ENCODE results near the gene TOP2B.

TOP2B gene

DNA sequence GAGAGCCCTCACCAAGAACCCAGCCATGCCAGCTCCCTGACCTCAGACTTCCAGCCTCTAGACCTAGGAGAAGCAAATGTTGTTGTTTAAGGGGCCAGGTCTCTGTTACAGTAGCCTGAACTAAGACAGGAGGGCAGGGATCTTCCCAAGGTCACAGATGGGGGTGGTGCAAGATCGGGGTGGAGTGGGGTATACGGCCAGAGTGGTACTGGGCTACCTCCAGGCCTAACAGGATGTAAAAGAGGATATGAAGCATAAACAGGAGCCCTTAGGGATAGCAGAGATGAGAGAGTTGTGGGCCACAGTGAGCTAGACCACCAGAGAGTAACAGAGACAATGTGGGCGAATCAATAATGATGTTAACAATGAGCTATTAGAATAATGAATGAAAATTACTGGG lies 82.9 kb downstream of the TOP2B start:
- no peak for DNase-seq

DNA sequence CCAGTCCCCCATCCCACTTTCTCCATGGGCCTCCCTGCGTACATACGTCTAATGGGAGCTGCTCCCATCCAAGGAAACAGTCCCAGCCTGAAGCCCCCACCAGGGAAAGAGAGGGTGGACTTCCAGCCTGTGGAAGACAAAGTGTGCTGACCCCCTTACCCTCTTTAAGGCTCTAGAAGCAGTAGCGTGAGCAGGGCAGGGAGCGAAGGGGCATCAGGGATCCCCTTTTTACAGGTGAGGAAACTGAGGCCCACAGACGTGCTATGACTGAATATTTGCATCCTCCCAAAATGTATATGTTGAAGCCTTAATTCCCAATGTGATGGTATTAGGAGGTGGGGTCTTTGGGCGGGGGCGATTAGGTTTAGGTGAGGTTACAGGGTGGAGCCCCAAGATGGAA lies 83.4 kb downstream of the TOP2B start:
- no peak for DNase-seq

DNA sequence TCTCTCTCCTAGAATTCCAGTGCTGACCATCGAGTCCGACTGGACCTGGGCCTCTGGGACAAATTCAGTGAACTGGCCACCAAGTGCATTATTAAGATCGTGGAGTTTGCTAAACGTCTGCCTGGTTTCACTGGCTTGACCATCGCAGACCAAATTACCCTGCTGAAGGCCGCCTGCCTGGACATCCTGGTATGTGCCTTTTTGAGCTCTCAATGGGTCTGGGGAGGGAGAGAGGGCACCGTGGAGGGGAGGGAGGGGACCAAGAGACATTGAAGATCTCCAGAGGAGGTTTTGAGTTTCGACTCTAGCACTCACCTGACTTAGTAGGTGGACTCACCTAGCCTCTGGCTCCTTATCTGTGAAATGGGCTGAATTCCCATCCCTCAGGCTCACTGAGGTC lies 84.2 kb downstream of the TOP2B start:
- DNase-seq = no peak

DNA sequence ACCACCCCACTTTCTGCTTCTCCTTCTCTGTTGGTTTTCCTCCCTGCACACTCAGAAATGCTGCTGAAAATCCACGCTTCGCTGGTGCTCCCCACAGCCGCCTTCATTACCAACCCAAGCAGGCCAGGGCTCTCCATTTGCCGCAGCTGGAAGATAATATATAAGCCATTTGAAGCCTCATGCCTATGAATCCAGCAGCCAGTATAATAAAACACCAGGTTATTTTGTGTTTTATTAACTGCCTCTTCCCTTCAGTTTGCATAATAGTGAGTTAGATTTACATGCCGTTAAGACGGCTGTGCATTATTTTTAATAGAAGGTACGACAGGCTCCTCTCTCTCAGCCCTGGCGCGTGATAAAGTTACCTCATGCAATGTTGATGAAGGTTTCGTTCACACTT lies 86.6 kb downstream of the TOP2B start:
- DNase-seq = no peak

DNA sequence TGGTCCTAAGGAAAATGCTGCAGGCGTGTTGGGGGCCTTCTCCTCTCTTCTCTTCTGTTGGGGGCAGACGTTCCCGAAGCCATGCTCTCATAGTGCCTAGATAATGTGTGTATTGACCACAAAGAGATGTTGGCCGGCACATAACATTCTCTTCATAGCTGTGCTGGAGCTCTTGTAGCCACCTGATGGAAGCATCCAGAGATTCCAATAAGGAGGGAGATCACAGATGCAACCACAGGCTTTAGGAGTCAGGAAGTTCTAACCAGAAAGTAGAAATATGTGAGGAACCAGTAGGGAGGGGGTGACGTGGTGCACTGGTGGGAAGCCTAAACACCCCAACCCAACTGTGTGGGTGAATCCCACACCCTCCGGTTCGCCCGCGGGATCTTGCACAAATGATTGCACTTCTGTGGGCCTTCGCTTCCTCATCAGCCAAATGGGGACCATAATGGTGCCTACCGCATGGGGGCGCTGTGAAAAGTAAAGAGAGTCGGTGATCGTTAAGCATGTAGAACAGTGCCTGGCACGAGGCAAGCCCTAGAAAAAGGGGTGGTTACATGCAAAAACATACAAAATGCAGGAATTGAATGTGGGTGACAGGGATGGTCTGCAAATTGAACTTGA lies 87.8 kb downstream of the TOP2B start:
- no peak for DNase-seq

DNA sequence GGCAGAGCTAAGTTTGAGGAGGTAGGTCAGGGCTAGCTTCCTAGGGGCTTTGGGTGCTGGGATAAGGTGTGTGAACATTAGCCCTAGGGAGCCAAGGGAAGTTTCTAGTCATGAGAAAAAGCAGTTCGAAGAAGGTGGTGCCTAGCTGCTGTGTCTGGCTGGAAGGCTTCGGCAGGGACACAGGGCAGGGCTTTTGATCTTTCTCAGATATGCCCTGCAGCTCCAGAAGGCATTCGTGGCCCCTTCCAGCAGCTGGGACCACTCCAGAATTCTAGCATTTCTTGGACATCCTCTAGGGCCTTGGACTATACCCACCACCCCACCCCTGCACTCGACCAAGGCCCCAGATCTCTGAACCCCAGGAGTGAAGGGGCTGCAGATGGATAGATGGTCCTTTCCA lies 88.6 kb downstream of the TOP2B start:
- no peak for DNase-seq

DNA sequence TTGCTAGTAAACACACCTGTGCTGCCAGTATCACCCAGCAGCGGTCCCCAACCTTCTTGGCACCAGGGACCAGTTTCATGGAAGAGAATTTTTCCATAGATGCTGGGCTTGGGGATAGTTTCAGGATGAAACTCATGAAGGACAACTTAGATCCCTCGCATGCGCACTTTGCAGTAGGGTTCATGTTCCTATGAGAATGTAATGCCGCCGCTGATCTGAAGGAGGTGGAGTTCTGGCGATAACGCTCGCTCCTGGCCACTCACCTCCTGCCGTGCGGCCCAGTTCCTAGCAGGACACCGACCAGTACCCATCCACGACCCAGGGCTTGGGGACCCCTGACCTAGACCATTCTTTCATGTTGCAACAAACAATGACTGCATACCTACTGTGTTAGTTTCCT lies 89.7 kb downstream of the TOP2B start:
- DNase-seq = no peak

DNA sequence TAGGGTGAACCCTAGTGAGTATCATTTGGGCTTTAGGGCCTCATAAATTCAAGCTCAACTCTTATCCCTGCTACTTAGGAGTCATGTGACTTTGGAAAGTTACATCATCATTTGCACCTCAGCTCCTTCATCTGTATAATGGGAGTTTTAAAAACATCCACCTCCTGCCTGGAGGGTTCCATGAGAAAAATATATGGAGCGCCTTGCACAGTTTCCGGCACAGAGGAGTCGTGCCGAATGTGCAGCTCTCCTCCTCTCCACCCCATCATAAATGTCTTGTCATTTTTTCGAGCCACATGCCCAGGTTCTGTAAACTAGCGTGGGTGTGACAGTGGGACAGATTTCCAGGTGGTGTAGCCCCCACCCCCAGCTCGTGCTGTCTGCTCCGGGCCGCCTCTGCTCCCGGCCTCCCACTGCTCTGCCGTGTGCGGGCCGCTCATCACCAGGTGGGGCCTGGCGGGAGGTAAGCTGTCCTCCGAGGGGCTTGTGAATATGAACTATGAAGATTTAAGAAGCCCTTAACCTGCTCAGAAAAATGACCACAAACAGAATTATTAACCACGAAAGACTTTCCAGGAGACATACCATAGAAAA lies 90.4 kb downstream of the TOP2B start:
- DNase-seq = no peak

DNA sequence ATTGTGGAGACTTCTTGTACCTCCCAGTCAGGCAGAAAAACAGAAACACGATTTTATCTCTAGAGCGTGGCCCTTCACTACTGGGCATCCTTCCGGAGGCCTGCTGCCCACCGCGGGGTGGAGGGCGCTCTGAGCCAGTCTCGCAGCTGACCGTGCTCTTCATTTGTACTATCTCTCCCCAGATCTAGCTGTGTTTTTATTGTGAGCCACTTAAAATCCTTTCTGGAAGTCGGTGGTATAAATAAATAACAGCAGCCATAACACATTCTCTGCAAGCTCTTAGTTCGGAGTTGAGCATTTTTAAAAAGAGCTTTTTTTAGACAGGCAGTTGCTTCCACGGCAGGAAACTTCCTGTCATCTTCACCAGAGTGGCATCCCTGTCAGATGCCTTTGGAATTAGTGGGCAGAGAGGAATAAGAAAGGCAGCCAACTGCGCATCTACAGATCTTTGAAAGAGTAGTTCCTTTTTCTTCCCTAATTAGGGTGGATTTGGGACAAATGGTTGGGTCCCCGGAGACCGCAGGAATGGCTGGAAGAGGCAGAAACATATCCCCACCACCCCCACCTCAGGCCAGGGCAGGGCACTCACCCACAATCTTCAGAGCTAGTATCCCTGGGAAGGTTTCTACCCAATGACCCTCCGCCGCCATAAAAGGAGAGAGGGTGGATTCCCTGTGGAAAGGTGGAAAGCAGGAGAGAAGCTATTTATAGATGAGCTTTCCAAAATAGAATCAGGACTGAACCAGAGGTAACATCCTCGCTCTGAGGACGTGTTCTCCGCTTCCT lies 91.1 kb downstream of the TOP2B start:
- DNase-seq = no peak

DNA sequence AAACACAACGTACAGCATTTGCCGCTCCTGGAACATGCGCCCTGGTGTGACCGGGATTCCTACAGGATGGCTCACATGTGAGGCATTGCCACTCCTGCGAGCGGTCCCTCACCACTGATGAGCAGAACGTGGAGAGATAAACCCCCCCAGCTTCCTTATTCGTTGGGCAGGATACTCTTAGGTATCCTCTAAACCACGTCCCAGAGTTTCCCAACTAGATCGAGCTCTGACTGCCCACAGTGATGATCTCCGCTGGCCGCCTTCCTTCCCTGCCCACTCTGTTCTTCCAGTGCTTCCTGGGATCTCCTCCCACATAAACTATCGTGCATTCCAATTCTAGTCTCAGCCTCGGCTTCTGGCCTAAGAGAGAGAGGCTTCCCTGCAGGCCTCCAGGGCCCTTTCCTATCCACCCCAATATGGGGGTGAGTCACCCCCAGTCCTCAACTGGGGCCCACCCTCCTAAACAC lies 91.8 kb downstream of the TOP2B start:
- DNase-seq = no peak

DNA sequence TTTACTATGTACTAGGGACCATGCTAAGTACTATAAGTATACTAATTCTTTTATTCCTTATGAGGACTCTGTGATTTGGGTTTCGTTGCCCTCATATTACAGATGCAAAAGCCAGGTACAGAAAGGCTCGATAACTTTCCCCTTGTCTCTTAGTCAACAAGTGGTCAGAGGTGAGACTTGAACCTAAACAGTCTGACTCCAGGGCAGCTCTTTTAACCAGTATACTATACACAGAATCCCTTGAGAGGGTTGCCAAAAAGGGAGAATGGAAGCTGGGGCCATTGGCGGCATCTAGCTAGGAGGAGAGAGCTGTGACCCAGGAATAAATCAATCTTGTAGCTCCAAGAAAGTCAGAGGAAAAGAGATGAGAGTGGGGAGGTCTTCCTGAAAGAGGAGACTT lies 92.4 kb downstream of the TOP2B start:
- no peak for DNase-seq

DNA sequence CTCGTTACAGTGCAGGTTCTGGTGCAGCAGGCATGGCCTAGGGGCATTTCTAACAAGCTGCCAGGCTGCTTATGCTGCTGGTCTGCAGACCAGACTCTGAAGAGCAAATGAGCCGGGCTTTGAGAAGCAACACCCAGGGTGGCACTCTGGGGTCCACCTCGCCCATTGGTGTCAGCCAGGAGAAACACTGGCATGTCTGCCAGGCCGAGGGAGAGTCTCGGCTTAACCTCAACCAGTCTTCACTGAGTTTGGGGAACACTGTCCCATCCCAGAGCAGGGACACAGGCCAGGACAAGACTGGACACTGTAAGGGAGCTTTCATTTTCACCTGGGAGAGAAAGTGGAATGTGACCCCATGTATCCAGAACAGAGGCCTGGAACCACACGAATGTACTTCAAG lies 93.4 kb downstream of the TOP2B start:
- DNase-seq = no peak

DNA sequence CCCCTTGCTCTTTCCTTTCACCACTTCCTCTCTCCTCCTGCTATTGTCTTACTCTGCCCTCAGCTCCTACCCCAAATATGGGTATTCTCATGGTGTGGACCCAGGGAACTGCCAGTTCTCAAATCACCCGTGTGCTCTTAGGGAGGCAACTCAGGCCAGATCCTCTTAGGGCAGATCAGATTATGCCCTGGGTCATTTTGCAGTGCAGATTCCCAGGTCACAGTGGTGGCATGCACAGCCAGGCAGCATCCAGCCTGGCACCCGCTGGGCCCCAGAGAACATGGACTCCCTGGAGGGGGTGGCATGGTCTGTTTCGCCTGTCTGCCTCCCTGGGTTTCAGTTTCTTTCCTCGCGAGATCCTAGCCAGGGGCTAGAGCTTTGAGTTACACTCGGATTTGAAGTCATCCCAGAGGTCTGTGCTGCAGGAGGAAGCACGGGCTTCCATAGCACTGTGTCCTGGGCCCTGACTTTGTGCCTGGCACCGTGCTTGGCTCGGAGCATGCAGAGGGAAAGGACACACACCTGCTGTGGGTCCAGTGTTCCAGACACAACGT lies 96.1 kb downstream of the TOP2B start:
- DNase-seq = no peak

DNA sequence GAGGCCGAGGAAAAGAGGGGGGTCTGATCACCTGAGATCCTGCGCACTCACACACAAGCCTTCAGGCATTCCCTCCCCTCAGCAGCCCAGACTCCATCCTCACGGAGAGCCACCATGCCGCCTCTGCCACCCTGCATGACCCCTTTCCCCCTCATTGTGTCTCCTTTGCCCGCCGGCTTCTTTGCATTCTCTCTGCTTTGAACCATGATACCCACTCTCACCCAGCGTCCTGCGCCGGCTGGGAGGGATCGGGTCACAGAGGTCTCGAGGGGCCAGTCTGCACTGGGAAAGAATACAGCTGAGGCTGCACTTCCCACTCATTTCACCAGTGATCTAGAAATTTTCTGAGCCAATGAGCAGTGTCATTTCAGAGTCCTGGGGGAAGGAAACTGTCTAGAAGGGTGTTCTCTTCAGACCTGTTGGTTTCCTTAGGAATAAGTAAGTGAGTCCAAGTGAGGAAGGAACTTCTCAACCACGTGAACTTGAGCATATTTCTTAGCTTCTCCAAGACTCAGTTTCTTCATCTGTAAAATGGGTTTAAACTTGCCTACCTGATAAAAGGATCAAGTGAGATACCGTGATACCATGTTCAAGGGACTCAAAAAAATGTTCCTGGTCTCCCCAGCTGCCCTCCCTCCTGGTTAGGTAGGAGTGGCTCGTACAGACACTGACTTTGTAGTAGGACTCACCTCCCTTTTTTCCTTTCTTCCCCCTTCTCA lies 96.7 kb downstream of the TOP2B start:
- DNase-seq = no peak

DNA sequence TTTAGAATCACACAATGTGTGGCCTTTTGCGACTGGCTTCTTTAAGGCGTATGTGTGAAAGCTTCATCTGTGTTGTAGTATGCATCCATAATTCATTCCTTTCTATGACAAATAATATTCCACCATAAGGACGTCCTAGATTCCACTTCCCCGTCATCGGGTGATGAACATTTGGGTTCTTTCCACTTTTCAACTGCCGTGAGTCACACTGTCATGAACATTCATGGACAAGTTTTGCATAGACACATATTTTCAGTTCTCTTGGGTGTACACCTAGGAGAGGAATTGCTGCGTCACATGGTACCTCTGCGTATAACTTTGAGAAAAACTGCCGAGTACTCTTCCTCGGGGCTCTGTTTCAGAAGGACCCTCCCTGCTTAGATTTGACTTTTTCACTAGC lies 97.3 kb downstream of the TOP2B start:
- DNase-seq = no peak

DNA sequence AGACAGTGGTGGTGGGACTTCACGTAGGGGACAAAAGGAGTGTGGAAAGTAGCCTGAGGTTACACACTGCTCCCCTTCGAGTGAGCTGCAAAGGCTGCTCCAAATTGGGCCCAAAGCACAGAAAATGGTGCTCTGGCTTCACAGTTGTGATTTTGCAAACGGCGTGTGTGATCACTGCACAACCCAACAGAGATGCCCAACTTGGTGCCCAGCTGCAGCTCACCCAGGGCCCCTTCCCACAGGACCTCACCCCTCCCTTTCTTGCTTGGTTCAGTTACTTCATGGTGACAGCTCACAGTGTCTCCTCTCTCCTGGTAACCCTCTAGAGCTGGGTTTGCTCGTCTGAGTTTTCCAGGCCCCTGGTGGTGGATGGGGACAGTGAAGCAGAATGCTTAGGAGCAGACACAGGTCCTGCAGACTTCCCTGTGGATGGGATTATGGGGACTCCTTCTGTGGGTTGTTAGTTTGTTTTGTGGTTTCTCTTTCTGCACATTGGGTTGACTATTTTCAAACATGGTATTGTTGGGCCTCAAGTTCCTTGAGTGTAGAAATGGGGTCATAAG lies 98.3 kb downstream of the TOP2B start:
- no peak for DNase-seq

DNA sequence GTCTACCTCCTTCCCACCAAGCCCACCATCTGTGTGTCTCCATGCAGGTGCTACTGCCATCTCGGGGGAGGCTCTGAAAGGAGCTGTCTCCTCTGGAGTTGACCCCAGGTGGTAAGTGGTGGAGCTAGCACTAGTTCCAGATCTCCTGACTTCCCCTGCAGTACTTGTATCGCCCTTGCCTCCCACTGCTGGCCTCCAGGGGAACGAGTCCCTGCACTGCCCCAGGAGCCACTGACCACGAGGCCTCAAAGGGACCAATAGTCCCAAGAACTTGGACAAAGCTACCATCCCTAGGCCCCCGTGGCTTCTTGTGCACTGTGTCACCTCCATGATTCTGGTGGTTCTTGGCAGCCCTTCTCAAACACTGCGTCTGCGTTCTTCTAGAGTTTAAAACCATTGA lies 98.9 kb downstream of the TOP2B start:
- no peak for DNase-seq

DNA sequence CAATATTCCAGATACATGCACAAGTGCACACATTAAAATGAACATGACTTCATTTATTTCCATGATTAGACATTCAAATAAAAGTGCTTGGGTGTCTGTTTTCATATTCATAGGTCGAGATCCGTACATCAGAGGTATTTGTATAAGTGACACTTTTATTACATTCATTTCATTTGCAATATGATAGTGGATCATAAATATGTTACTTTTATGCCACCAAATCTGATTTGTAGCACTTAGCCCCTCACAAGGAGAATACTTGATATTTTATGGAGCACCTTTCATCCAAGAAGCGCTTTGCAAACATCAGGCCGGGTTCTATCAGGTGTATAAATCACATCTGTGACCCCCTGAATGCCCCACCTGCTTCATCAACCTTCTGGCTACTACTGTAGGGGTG lies 100.6 kb downstream of the TOP2B start:
- no peak for DNase-seq

DNA sequence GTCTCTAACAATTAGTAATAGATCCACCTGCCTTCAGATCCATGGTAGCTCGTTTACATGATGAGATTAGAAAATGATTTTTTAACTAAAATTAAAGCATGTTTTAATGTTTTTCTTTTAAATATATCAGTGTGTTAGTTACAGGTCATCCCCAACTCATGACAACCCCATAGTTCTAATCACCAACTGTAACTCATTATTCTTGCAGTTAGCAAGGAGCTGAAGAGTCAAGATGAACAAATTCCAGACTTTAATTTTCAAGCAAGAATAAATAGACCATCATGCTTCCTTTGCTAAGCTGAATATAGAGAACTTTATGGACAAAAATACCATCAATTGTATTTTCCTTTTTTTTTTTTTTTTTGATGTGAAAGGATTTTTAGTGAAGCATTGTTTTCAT lies 101.1 kb downstream of the TOP2B start:
- no peak for DNase-seq

DNA sequence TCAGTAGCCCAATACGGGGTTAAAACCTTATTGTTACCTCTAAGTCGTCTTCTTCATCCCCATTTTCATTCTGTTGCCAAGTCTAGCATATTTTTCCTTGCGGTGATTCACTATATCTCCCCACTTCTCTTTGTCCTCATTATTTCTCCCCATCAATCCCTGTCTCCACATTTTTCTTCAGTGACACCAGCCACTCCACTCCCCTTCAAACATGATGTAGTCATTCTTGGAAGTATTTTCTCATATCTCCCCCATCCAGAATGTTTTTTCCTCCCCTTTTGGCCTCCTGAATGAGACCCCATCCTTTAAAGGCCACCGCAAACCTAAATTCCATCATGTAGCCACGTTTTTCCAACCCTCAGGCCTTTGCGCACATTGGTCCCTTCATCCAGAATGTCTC lies 105.9 kb downstream of the TOP2B start:
- no peak for DNase-seq

DNA sequence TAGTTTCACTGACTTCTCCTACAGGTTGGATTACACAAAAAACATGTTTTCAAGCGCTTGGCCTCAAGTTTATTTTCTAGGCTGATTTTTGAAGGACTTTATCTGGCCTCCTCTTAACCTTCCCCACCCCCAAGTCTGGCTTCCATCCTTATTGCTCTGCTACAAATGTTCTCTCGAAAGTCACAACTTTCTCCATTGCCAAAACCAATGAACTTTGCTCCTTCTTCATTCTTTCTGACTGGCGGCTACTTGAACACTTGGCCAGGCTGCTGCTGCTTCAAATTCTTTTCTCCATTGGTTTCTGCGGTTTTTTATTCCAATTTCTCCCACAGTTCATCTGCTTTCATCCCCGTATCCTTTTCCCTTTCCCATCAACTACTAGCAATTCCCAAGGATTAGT lies 106.6 kb downstream of the TOP2B start:
- DNase-seq = no peak

DNA sequence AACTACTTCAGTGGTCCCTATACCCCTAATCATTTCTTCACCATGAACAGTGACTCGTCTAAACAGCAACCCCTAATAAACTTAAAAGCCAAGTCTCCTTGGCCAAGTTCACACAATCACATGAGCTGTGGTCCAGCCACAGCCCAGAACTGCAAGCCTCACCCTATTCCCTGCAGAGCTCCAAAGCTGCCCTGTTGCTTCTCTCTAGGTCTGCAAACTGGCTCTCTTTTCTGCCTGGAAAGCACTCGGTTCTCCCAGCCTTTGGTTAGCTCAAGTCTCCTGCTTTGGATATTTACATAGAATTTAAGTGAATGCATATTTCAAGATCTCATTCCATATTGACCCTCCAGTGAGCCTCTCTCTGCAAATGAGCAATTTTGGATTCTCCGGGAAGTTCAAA lies 107.0 kb downstream of the TOP2B start:
- no peak for DNase-seq

DNA sequence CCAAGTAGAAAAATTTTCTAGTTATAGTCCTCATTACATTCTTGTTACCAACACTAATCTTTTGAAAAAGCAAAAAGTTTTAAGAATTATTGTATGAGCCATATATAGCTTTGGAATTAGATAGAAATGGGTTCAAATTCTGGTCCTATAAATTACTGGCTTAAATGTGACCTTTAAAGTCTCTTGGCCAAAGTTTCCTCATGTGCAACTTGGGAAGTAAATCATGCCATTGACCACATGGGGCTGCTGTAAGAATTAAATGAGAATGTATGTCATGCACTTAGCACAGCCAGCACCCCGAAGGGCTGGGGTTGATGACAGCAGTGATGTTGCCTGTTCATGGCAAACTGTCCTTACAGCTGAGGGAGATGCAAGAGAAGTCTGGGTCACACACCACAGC lies 108.3 kb downstream of the TOP2B start:
- DNase-seq = no peak
